H1 (cell line): Measurements from ENCODE around the gene LUM. TPM values are rescaled to one million over a fixed set of nuclear protein-coding genes. Genes with fewer than 3 reads are reported as not detected.

ENCODE experiments used
- CEBPB ChIP-seq: IDR thresholded peaks from 2 replicates; pipeline ENCODE4 v1.6.1; 2012; ENCODE audit warnings: low read depth, low read length
- CTCF ChIP-seq, 3 experiments: IDR thresholded peaks; 1 replicate in 2 of 3; 2 replicates in 1 of 3; pipeline versions ENCODE4 v1.5.1 to v1.6.1; 2011; ENCODE audit warnings: low read length in 3 of 3, mild to moderate bottlenecking in 3 of 3, inconsistent platforms in 2 of 3, low read depth in 1 of 3, moderate library complexity in 1 of 3; ENCODE audit not compliant: insufficient read depth in 1 of 3; ENCODE audit errors: control extremely low read depth in 1 of 3
- JUN ChIP-seq: IDR thresholded peaks from 2 replicates; pipeline ENCODE4 v1.6.1; 2011; ENCODE audit warnings: low read depth, mild to moderate bottlenecking, improper control_type of control experiment, low read length
- POU5F1 ChIP-seq: IDR thresholded peaks from 2 replicates; pipeline ENCODE4 v1.6.1; 2011; ENCODE audit warnings: low read depth, mild to moderate bottlenecking, low read length, moderate library complexity
- SIN3A ChIP-seq, 2 experiments: IDR thresholded peaks in 1 of 2; conservative IDR thresholded peaks in 1 of 2; 2 replicates each; pipeline ENCODE4 v1.6.1; 2011 to 2012; ENCODE audit warnings: low read length in 2 of 2, improper control_type of control experiment in 1 of 2, low read depth in 1 of 2, mild to moderate bottlenecking in 1 of 2
- polyA plus RNA-seq, 7 experiments: library from polyadenylated mRNA; depleted of rRNA in 3 of 7; stranded (reverse) in 5 of 7; unstranded in 2 of 7; fragments of >200 nt in 5 of 7; fragments of 200-250 nt in 2 of 7; gene quantifications; 1 replicate in 5 of 7; 2 replicates in 1 of 7; 4 replicates in 1 of 7; pipeline versions ENCODE4 v1.2.1 to v1.2.3, GENCODE V29; 2011 to 2013; ENCODE audit warnings: missing spikeins in 2 of 7, mixed read lengths in 2 of 7
- total RNA-seq: library from RNA; stranded (reverse); fragmentation: NEBNext Ultra II Directional; extraction: Animal tissue kit (Norgen Biotek cat#: 25700); gene quantifications from 2 replicates; pipeline ENCODE4 v1.2.1, GENCODE V29; 2021

Gene LUM
- total and polyA plus RNA-seq, 2 of the 8 experiments (the other 6 are each of a cell fraction or from before 2014, with no cell fraction given), result not detected

- TF ChIP-seq CTCF (IDR thresholded peaks at IDR 0.05; ENCODE audit: control extremely low read depth in 1 of 3, insufficient read depth in 1 of 3, low read depth in 1 of 3, low read length in 3 of 3) (no peak), CEBPB (no peak), JUN (no peak), POU5F1 (no peak), SIN3A (conservative IDR thresholded peaks at IDR 0.05 in 1 of 2, IDR thresholded peaks at IDR 0.05 in 1 of 2; ENCODE audit: low read depth in 1 of 2, low read length in 2 of 2) (no peak)
These were observed 22.6 kb upstream of the LUM start (continued) for GRCh38 chr12:91133871-91134270.
